ENCODE measurements around the gene ZNF862. TPM values are rescaled to one million over a fixed set of nuclear protein-coding genes. Genes with fewer than 3 reads are reported as not detected.

The ZNF862 gene
- total and polyA plus RNA-seq, 2 of the 13 experiments (the other 11 are each of a cell fraction or from before 2014, with no cell fraction given): 0.89 to 2.0 TPM

GRCh38 chr7:149873074-149873969 lies 35.1 kb downstream of the ZNF862 start, which contains the start of gene ATP6V0E2 (continued):
- TF ChIP-seq BCL3 (CRISPR knock-in tag; IDR thresholded peaks at IDR 0.05): peak; percentile 66; the same call in 1 of the 2 replicates
- no peak for TF ChIP-seq ZHX1 (CRISPR knock-in tag; IDR thresholded peaks at IDR 0.05; ENCODE audit: low read depth)
- TF ChIP-seq ZNF724P (CRISPR knock-in tag; IDR thresholded peaks at IDR 0.05; ENCODE audit: borderline replicate concordance): no peak; the same call in 1 of the 2 replicates
- no peak for TF ChIP-seq ZBTB21 (CRISPR knock-in tag; IDR thresholded peaks at IDR 0.05)
- TF ChIP-seq ARID4A (CRISPR knock-in tag; IDR thresholded peaks at IDR 0.05; ENCODE audit: borderline replicate concordance): peak; percentile 63; the same call in 1 of the 2 replicates
- TF ChIP-seq ETS1 (CRISPR knock-in tag; IDR thresholded peaks at IDR 0.05): no peak
- TF ChIP-seq ZMAT3 (CRISPR knock-in tag; conservative IDR thresholded peaks at IDR 0.05): no peak
- TF ChIP-seq RNF219 (CRISPR knock-in tag; IDR thresholded peaks at IDR 0.05): no peak
